H1 (cell line): ENCODE measurements around the gene RELT. TPM values are rescaled to one million over a fixed set of nuclear protein-coding genes. Genes with fewer than 3 reads are reported as not detected.

Experiments used
- CTCF ChIA-PET: fragments of 300-600 bp; sonication (Branson Sonifier 250); formaldehyde crosslinking; loops from one replicate; lab custom pipeline; 2021; ENCODE audit not compliant: partially characterized antibody; lab: Charles Lee
- POLR2A ChIA-PET: fragments of 300-600 bp; sonication (Branson Sonifier 250); formaldehyde crosslinking; loops from one replicate; lab custom pipeline; 2021; ENCODE audit warnings: inconsistent platforms; ENCODE audit not compliant: partially characterized antibody; lab: Charles Lee
- DNase-seq, 2 experiments: peaks; one replicate each; pipeline versions ENCODE4 v3.0.0 to v3.0.0-alpha.2; 2010 to 2022; ENCODE audit warnings: low spot score in 2 of 2, low read depth in 1 of 2, mixed read lengths in 1 of 2
- FAIRE-seq: peaks from 2 replicates; lab custom pipeline; 2011; peaks lifted over from hg19 to GRCh38; lab: Jason Lieb, UNC
- H2AFZ ChIP-seq: 2 replicates; pipeline ENCODE4 v1.8.1; 2012; ENCODE audit warnings: low read length, inconsistent platforms
- H2AK5ac ChIP-seq: 2 replicates; pipeline ENCODE4 v1.6.1; 2013; ENCODE audit warnings: low read depth, low read length
- H2BK120ac ChIP-seq: replicated peaks from 2 replicates; pipeline ENCODE3; 2013; ENCODE audit warnings: low read depth, low read length, inconsistent platforms
- H2BK12ac ChIP-seq: 2 replicates; pipeline ENCODE4 v1.6.1; 2013; ENCODE audit warnings: low read depth, low read length
- H2BK15ac ChIP-seq: 2 replicates; pipeline ENCODE4 v1.6.1; 2013; ENCODE audit warnings: low read length
- H2BK20ac ChIP-seq: 2 replicates; pipeline ENCODE4 v1.6.1; 2013; ENCODE audit warnings: low read length
- H2BK5ac ChIP-seq: 2 replicates; pipeline ENCODE4 v1.6.1; 2013; ENCODE audit warnings: low read depth, low read length
- H3K14ac ChIP-seq: 2 replicates; pipeline ENCODE4 v1.6.1; 2013; ENCODE audit warnings: inconsistent platforms; ENCODE audit not compliant: insufficient read length
- H3K18ac ChIP-seq: 2 replicates; pipeline ENCODE4 v1.6.1; 2013; ENCODE audit warnings: low read length; ENCODE audit errors: extremely low read depth
- H3K23ac ChIP-seq: 2 replicates; pipeline ENCODE4 v1.6.1; 2013; ENCODE audit warnings: inconsistent platforms; ENCODE audit not compliant: insufficient read length
- H3K23me2 ChIP-seq: 2 replicates; pipeline ENCODE4 v1.6.1; 2013; ENCODE audit warnings: low read depth, low read length
- H3K27ac ChIP-seq: 2 replicates; pipeline ENCODE4 v1.6.1; 2011; ENCODE audit warnings: low read depth, low read length, inconsistent platforms
- H3K27me3 ChIP-seq, 4 experiments: replicated peaks in 1 of 4; 1 replicate in 1 of 4; 2 replicates in 3 of 4; pipeline versions ENCODE4 v1.6.1 to v1.8.1; 2011 to 2013; ENCODE audit warnings: low read length in 3 of 4, mild to moderate bottlenecking in 3 of 4, inconsistent platforms in 2 of 4, mixed read lengths in 2 of 4, moderate library complexity in 1 of 4; ENCODE audit not compliant: control insufficient read depth in 3 of 4, insufficient read depth in 3 of 4; ENCODE audit errors: extremely low read depth in 1 of 4
- H3K36me3 ChIP-seq, 4 experiments: 2 replicates each; pipeline versions ENCODE4 v1.6.1 to v1.8.1; 2011 to 2013; ENCODE audit warnings: mild to moderate bottlenecking in 4 of 4, low read length in 3 of 4, moderate library complexity in 2 of 4, control low read depth in 1 of 4, inconsistent platforms in 1 of 4; ENCODE audit not compliant: insufficient read depth in 4 of 4, control insufficient read depth in 2 of 4
- H3K4ac ChIP-seq: replicated peaks from 2 replicates; pipeline ENCODE3; 2013; ENCODE audit warnings: low read length, low read depth, mixed read lengths, inconsistent platforms; ENCODE audit not compliant: insufficient read length
- H3K4me1 ChIP-seq, 4 experiments: replicated peaks in 1 of 4; 1 replicate in 1 of 4; 2 replicates in 3 of 4; pipeline versions ENCODE4 v1.6.1 to v1.8.1; 2011 to 2013; ENCODE audit warnings: low read length in 3 of 4, inconsistent platforms in 2 of 4, mixed read lengths in 1 of 4; ENCODE audit not compliant: insufficient read depth in 4 of 4, control insufficient read depth in 3 of 4
- H3K4me2 ChIP-seq, 2 experiments: 2 replicates each; pipeline versions ENCODE4 v1.6.1 to v1.8.1; 2011 to 2013; ENCODE audit warnings: low read depth in 2 of 2, low read length in 2 of 2, control low read depth in 1 of 2, inconsistent platforms in 1 of 2, mild to moderate bottlenecking in 1 of 2; ENCODE audit not compliant: insufficient read depth in 1 of 2
- H3K4me3 ChIP-seq, 4 experiments: fragments of 200-600, 300-600 bp in 1 of 4; sonication (generic), shearing (Covaris generic), sonication (Bioruptor Twin) in 1 of 4; 2 replicates each; pipeline versions ENCODE4 v1.5.1 to v1.8.1; 2011 to 2016; ENCODE audit warnings: low read length in 4 of 4, low read depth in 3 of 4, control low read depth in 2 of 4, inconsistent platforms in 2 of 4, mild to moderate bottlenecking in 2 of 4, mixed read lengths in 1 of 4, moderate library complexity in 1 of 4; ENCODE audit not compliant: insufficient read depth in 2 of 4; ENCODE audit errors: extremely low read depth in 1 of 4
- H3K56ac ChIP-seq: replicated peaks from 2 replicates; pipeline ENCODE3; 2013; ENCODE audit warnings: low read depth, mild to moderate bottlenecking, mixed read lengths, low read length, inconsistent platforms; ENCODE audit not compliant: insufficient read length
- H3K79me1 ChIP-seq: 2 replicates; pipeline ENCODE4 v1.6.1; 2013; ENCODE audit warnings: low read depth, low read length, control low read depth
- H3K79me2 ChIP-seq, 2 experiments: 2 replicates each; pipeline versions ENCODE4 v1.6.1 to v1.8.1; 2012 to 2013; ENCODE audit warnings: low read length in 2 of 2, mild to moderate bottlenecking in 2 of 2, inconsistent platforms in 1 of 2; ENCODE audit not compliant: insufficient read depth in 2 of 2, control insufficient read depth in 1 of 2
- H3K9ac ChIP-seq, 4 experiments: replicated peaks in 1 of 4; 1 replicate in 1 of 4; 2 replicates in 3 of 4; pipeline versions ENCODE4 v1.6.1 to v1.8.1; 2011 to 2013; ENCODE audit warnings: low read depth in 3 of 4, low read length in 3 of 4, control low read depth in 2 of 4, mild to moderate bottlenecking in 2 of 4, moderate library complexity in 2 of 4, inconsistent platforms in 1 of 4; ENCODE audit errors: extremely low read depth in 1 of 4
- H3K9me3 ChIP-seq, 2 experiments: 2 replicates each; pipeline versions ENCODE4 v1.6.1 to v1.8.1; 2012 to 2013; ENCODE audit warnings: mild to moderate bottlenecking in 2 of 2, moderate library complexity in 2 of 2, control low read depth in 1 of 2, inconsistent platforms in 1 of 2, low read depth in 1 of 2, low read length in 1 of 2, mixed read lengths in 1 of 2; ENCODE audit not compliant: insufficient read depth in 2 of 2
- H4K20me1 ChIP-seq, 2 experiments: replicated peaks in 1 of 2; 2 replicates each; pipeline versions ENCODE3 to v1.8.1; 2011 to 2013; ENCODE audit warnings: inconsistent platforms in 2 of 2, low read length in 2 of 2, mild to moderate bottlenecking in 1 of 2; ENCODE audit not compliant: insufficient read depth in 2 of 2, control insufficient read depth in 1 of 2
- H4K5ac ChIP-seq: 2 replicates; pipeline ENCODE4 v1.6.1; 2013; ENCODE audit warnings: low read length, low read depth, mixed read lengths, inconsistent platforms; ENCODE audit not compliant: insufficient read length
- H4K8ac ChIP-seq: 2 replicates; pipeline ENCODE4 v1.8.0; 2013; ENCODE audit warnings: mild to moderate bottlenecking, moderate library complexity, low read length, inconsistent platforms; ENCODE audit not compliant: insufficient read depth; ENCODE audit errors: extremely low read depth
- H4K91ac ChIP-seq: replicated peaks from 2 replicates; pipeline ENCODE3; 2013; ENCODE audit warnings: low read length, mixed read lengths, inconsistent platforms; ENCODE audit not compliant: insufficient read length
- BCL11A ChIP-seq, 2 experiments: IDR thresholded peaks; one replicate each; pipeline ENCODE4 v1.6.1; 2011; ENCODE audit warnings: low read depth in 2 of 2, low read length in 2 of 2, mild to moderate bottlenecking in 2 of 2
- GABPA ChIP-seq: IDR thresholded peaks from 2 replicates; pipeline ENCODE4 v1.6.1; 2011; ENCODE audit warnings: mild to moderate bottlenecking, low read length, moderate library complexity, borderline replicate concordance; ENCODE audit not compliant: insufficient read depth
- KDM1A ChIP-seq: fragments of 200-600, 300-600 bp; sonication (generic); IDR thresholded peaks from 2 replicates; pipeline ENCODE4 v1.7.1; 2016; ENCODE audit warnings: mild to moderate bottlenecking, low read length, borderline replicate concordance
- SAP30 ChIP-seq: fragments of 300-600 bp; sonication (generic); IDR thresholded peaks from 2 replicates; pipeline ENCODE4 v1.7.1; 2012; ENCODE audit warnings: low read length, moderate library complexity, mild to moderate bottlenecking, inconsistent platforms; ENCODE audit not compliant: insufficient read depth, insufficient replicate concordance
- SP1 ChIP-seq: IDR thresholded peaks from 2 replicates; pipeline ENCODE4 v1.6.1; 2011; ENCODE audit warnings: low read depth, low read length
- polyA plus RNA-seq, 7 experiments: library from polyadenylated mRNA; depleted of rRNA in 3 of 7; stranded (reverse) in 5 of 7; unstranded in 2 of 7; fragments of >200 nt in 5 of 7; fragments of 200-250 nt in 2 of 7; gene quantifications; 1 replicate in 5 of 7; 2 replicates in 1 of 7; 4 replicates in 1 of 7; pipeline versions ENCODE4 v1.2.1 to v1.2.3, GENCODE V29; 2011 to 2013; ENCODE audit warnings: missing spikeins in 2 of 7, mixed read lengths in 2 of 7
- total RNA-seq: library from RNA; stranded (reverse); fragmentation: NEBNext Ultra II Directional; extraction: Animal tissue kit (Norgen Biotek cat#: 25700); gene quantifications from 2 replicates; pipeline ENCODE4 v1.2.1, GENCODE V29; 2021

Gene RELT
- total and polyA plus RNA-seq, 2 of the 8 experiments (the other 6 are each of a cell fraction or from before 2014, with no cell fraction given): 3.4 to 5.7 TPM

- no peaks in the 10 kb centered on the region for H3K27me3 ChIP-seq
- TF ChIP-seq BCL11A (IDR thresholded peaks at IDR 0.05; ENCODE audit: low read depth in 2 of 2, low read length in 2 of 2) (no peak), SP1 (no peak), KDM1A (no peak), GABPA (no peak), SAP30 (no peak)
- H3K9ac ChIP-seq: no peak overlapping the region
- no peaks in the 10 kb centered on the region for H3K23me2 ChIP-seq
- no peak for FAIRE-seq
- H2BK12ac ChIP-seq: no peak overlapping the region
- H3K4ac ChIP-seq: no peak overlapping the region
- H3K36me3 ChIP-seq: peaks cover 0 to 4% (median 0%) of the 10 kb centered on the region in 4 experiments; a peak in 3 of 8 replicates
- no peak overlapping the region for H2BK20ac ChIP-seq
- no peak overlapping the region for H4K5ac ChIP-seq
- no peaks in the 10 kb centered on the region for H3K9me3 ChIP-seq
- H3K79me2 ChIP-seq: no peaks in the 10 kb centered on the region
- ChIA-PET CTCF (interaction anchor here (1.5 to 2.7 kb wide), 2 partner anchors 14 to 125 kb away, joined by 4 to 8 read pairs; no protein-coding TSS in a partner anchor), POLR2A (interaction anchor here (1.0 kb wide), 2 partner anchors 14 to 62 kb away, joined by 3 read pairs; no protein-coding TSS in a partner anchor)
- no peak overlapping the region for H2BK5ac ChIP-seq
- DNase-seq: no peak
- no peak overlapping the region for H3K14ac ChIP-seq
- H3K4me1 ChIP-seq: peaks cover 0 to 2% (median under 1%) of the 10 kb centered on the region in 4 experiments; a peak in 2 of 7 replicates
- no peaks in the 10 kb centered on the region for H4K20me1 ChIP-seq
- H2AK5ac ChIP-seq: no peak overlapping the region
- no peak overlapping the region for H2BK120ac ChIP-seq
- no peak overlapping the region for H4K8ac ChIP-seq
- no peak overlapping the region for H3K56ac ChIP-seq
- no peak overlapping the region for H3K18ac ChIP-seq
- H3K23ac ChIP-seq: no peak overlapping the region
- no peaks in the 10 kb centered on the region; the same call in 1 of the 2 replicates for H3K79me1 ChIP-seq
- no peak overlapping the region for H3K4me3 ChIP-seq
- H3K4me2 ChIP-seq: no peak overlapping the region
- no peak overlapping the region for H3K27ac ChIP-seq
- no peak overlapping the region for H2AFZ ChIP-seq
- H2BK15ac ChIP-seq: no peak overlapping the region
- no peak overlapping the region for H4K91ac ChIP-seq
Measured at GRCh38 chr11:73420136-73420535, 43.9 kb downstream of the RELT start.
